ENCODE results near the gene NOS1.

GRCh38 chr12:117261247-117261646 lies 100.2 kb downstream of the NOS1 start:
- TF ChIP-seq POLR2A (IDR thresholded peaks at IDR 0.05; ENCODE audit: low read length) (no peak), GATA1 (IDR thresholded peaks at IDR 0.05; ENCODE audit: low read depth, low read length) (no peak)

All from erythroblast (primary cell).